GM19239 (cell line): ENCODE data around the gene ZC3H7A.
A peak's percentile ranks its signal among the peaks of the same experiment; 100 is the strongest.

Experiments
- DNase-seq: peaks from one replicate; pipeline ENCODE4 v3.0.0; 2011; ENCODE audit warnings: low spot score; ENCODE audit not compliant: insufficient read length
- FAIRE-seq: peaks from 2 replicates; lab custom pipeline; 2011; peaks lifted over from hg19 to GRCh38; lab: Jason Lieb, UNC

Gene ZC3H7A

GRCh38 chr16:11712122-11712521 is 84.9 kb downstream of the ZC3H7A start:
- DNase-seq (no peak), FAIRE-seq (no peak)

- no peak for DNase-seq
- no peak for FAIRE-seq
These were observed 85.4 kb downstream of the ZC3H7A start for GRCh38 chr16:11711662-11712061.

DNA sequence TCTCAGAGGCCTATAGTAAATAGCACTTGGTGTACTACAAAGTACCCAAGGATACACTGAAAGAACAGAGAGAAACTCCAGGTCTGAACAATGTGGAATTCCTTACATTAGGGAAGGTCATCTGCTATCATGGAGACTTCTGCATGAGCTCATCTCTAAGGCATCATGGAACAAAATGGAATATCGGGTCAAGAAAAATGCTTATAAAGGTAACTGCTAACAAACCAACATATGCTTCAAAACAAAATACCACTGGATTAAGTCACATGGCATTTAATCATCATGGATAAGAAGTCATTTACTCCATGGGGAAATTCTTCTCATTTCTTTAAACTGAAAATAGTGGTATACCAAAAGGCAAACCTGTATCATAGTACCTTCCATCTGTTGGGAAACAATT is 88.6 kb downstream of the ZC3H7A start:
- no peak for DNase-seq
- FAIRE-seq, result no peak

DNA sequence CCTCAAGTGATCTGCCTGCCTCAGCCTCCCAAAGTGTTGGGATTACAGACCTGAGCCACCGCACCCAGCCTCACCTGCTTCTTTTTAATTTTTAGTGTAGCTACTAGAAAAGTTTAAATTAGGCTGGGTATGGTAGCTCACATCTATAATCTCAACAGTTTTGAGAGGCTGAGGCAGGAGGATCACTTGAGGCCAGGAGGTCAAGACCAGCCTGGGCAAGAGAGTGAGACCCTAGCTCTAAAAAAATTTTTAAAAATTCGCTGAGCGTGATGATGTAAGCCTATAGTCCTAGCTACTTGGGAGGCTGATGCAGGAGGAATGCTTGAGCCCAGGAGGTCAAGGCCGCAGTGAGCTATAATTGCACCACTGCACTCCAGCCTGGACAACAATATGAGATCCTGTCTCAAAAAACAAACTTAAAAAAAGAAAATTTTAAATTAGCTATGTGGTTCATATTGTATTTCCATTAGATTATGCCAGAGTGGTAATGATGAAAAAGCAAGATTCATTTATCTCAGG is 89.3 kb downstream of the ZC3H7A start:
- FAIRE-seq, result no peak

GRCh38 chr16:11706180-11706742 is 90.8 kb downstream of the ZC3H7A start:
- peak; percentile 85 for FAIRE-seq
- DNase-seq, result no peak

More for the DNA sequence above, 89.3 kb downstream of the ZC3H7A start:
- DNase-seq, result no peak

GRCh38 chr16:11705311-11706025 is 91.6 kb downstream of the ZC3H7A start:
- FAIRE-seq, result no peak
- no peak for DNase-seq
